Naive thymus-derived CD4-positive, alpha-beta T cell (primary cell): Measurements from ENCODE around the gene CFAP210. TPM values are rescaled to one million over a fixed set of nuclear protein-coding genes. Genes with fewer than 3 reads are reported as not detected.

Experiments used
- ATAC-seq: fragments of 150-1000 bp; cut with Tn5 transposase; 2 replicates; pipeline ENCODE4 v1.10.0; 2021; ENCODE audit warnings: mild to moderate bottlenecking, moderate library complexity
- CTCF ChIA-PET: fragments of 350-600 bp; sonication (Branson Sonifier 250); formaldehyde crosslinking; loops from one replicate; lab custom pipeline; 2021; ENCODE audit warnings: antibody characterized with exemption; lab: Charles Lee
- POLR2A ChIA-PET: fragments of 350-600 bp; sonication (Branson Sonifier 250); formaldehyde crosslinking; loops from one replicate; lab custom pipeline; 2021; ENCODE audit warnings: antibody characterized with exemption, inconsistent platforms; lab: Charles Lee
- DNase-seq, 9 donors: peaks; one replicate each; pipeline versions ENCODE4 v3.0.0 to v3.0.0-alpha.2; 2020 to 2022; ENCODE audit warnings: mixed read lengths in 1 of 9
- H3K27ac ChIP-seq: one replicate; pipeline ENCODE4 v1.7.0; 2013; ENCODE audit warnings: mild to moderate bottlenecking, low read depth, low read length, moderate library complexity
- H3K27me3 ChIP-seq, 2 donors: one replicate each; pipeline ENCODE4 v1.7.0; 2013; ENCODE audit warnings: low read length in 2 of 2, mild to moderate bottlenecking in 2 of 2, moderate library complexity in 2 of 2; ENCODE audit not compliant: control insufficient read depth in 2 of 2, insufficient read depth in 2 of 2
- H3K36me3 ChIP-seq, 3 experiments: 1 replicate in 2 of 3; 2 replicates in 1 of 3; pipeline ENCODE4 v1.7.0; 2013; ENCODE audit warnings: low read length in 3 of 3, mild to moderate bottlenecking in 3 of 3, moderate library complexity in 1 of 3; ENCODE audit not compliant: insufficient read depth in 3 of 3, control insufficient read depth in 2 of 3
- H3K4me1 ChIP-seq, 2 donors: one replicate each; pipeline ENCODE4 v1.7.0; 2013; ENCODE audit warnings: low read length in 2 of 2, mild to moderate bottlenecking in 2 of 2, moderate library complexity in 1 of 2; ENCODE audit not compliant: control insufficient read depth in 2 of 2, insufficient read depth in 2 of 2
- H3K4me3 ChIP-seq: 2 replicates; pipeline ENCODE4 v1.7.0; 2013; ENCODE audit warnings: mild to moderate bottlenecking, low read length
- H3K9me3 ChIP-seq, 3 experiments: 1 replicate in 2 of 3; 2 replicates in 1 of 3; pipeline ENCODE4 v1.7.0; 2013; ENCODE audit warnings: low read length in 3 of 3; ENCODE audit not compliant: control insufficient read depth in 2 of 3
- H3K27ac Mint-ChIP-seq, 9 donors: one replicate each; pipeline ENCODE4 v1.8.0; 2020 to 2022; ENCODE audit warnings: mixed read lengths in 9 of 9, mild to moderate bottlenecking in 8 of 9, moderate library complexity in 5 of 9, inconsistent platforms in 2 of 9
- H3K27me3 Mint-ChIP-seq, 5 donors: one replicate each; pipeline ENCODE4 v1.8.0; 2021 to 2022; ENCODE audit warnings: mixed read lengths in 5 of 5, mild to moderate bottlenecking in 1 of 5
- H3K36me3 Mint-ChIP-seq, 5 donors: one replicate each; pipeline ENCODE4 v1.8.0; 2020 to 2022; ENCODE audit warnings: mixed read lengths in 5 of 5, mild to moderate bottlenecking in 3 of 5, inconsistent platforms in 1 of 5
- H3K4me1 Mint-ChIP-seq, 7 donors: one replicate each; pipeline ENCODE4 v1.8.0; 2020 to 2022; ENCODE audit warnings: mixed read lengths in 7 of 7, mild to moderate bottlenecking in 3 of 7, inconsistent platforms in 1 of 7
- H3K4me3 Mint-ChIP-seq, 10 donors: one replicate each; pipeline ENCODE4 v1.8.0; 2020 to 2022; ENCODE audit warnings: mild to moderate bottlenecking in 10 of 10, mixed read lengths in 10 of 10, moderate library complexity in 6 of 10, inconsistent platforms in 2 of 10
- H3K9me3 Mint-ChIP-seq, 11 donors: one replicate each; pipeline ENCODE4 v1.8.0; 2020 to 2022; ENCODE audit warnings: mixed read lengths in 11 of 11, mild to moderate bottlenecking in 4 of 11, inconsistent platforms in 1 of 11, moderate library complexity in 1 of 11
- intact Hi-C, 2 donors: fragments of 100-400 bp; cut with micrococcal nuclease; formaldehyde crosslinking; loops; one replicate each; pipeline ENCODE4 v1.15.1; 2023
- polyA plus RNA-seq, 2 donors: library from polyadenylated mRNA; unstranded; fragments of 300-500 nt; fragmentation: Illumina TruSeq; gene quantifications; one replicate each; pipeline ENCODE4 v1.2.3, GENCODE V29; 2021
- total RNA-seq, 6 experiments: library from RNA in 5 of 6; stranded (reverse) in 5 of 6; gene quantifications; 1 replicate in 5 of 6; 2 replicates in 1 of 6; pipeline ENCODE4 v1.2.3 and lab custom pipeline; 2021 to 2026

Gene CFAP210
- total and polyA plus RNA-seq, 7 experiments from 2014 or later, result 1.0 to 3.6 TPM; not detected in 5

DNA sequence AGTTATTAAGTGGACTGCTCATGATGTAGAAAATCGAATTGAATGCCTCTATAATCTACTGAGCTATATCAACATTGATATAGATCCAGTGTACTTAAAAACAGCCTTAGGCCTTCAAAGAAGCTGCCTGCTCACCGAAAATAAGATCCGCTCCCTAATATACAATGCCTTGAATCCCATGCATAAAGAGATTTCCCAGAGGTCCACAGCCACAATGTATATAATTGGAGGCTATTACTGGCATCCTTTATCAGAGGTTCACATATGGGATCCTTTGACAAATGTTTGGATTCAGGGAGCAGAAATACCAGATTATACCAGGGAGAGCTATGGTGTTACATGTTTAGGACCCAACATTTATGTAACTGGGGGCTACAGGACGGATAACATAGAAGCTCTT lies 41.4 kb upstream of the CFAP210 start:
- Histone ChIP-seq H3K36me3 (no peaks in the 10 kb centered on the region), H3K4me3 (no peak overlapping the region), H3K4me1 (peaks cover 7 to 8% of the 10 kb centered on the region in 2 donors), H3K9me3 (no peaks in the 10 kb centered on the region), H3K27ac (no peak overlapping the region), H3K27me3 (peaks cover 0 to 22% of the 10 kb centered on the region in 2 donors)
- Mint-ChIP-seq H3K9me3 (peaks cover 0 to 6% (median 0%) of the 10 kb centered on the region in 11 donors), H3K4me3 (peak overlapping the region in 7 of 10 donors; percentile 26 to 96 (median 49)), H3K27ac (no peak overlapping the region), H3K27me3 (peaks cover 31 to 49% (median 45%) of the 10 kb centered on the region in 5 donors), H3K36me3 (peaks cover 0 to 12% (median 3%) of the 10 kb centered on the region in 5 donors), H3K4me1 (peaks cover 13 to 28% (median 18%) of the 10 kb centered on the region in 7 donors)
- ChIA-PET POLR2A (no interaction called here), CTCF (no interaction called here)
- intact Hi-C loops, result no loop called here
- ATAC-seq (no peak), DNase-seq (no peak)

DNA sequence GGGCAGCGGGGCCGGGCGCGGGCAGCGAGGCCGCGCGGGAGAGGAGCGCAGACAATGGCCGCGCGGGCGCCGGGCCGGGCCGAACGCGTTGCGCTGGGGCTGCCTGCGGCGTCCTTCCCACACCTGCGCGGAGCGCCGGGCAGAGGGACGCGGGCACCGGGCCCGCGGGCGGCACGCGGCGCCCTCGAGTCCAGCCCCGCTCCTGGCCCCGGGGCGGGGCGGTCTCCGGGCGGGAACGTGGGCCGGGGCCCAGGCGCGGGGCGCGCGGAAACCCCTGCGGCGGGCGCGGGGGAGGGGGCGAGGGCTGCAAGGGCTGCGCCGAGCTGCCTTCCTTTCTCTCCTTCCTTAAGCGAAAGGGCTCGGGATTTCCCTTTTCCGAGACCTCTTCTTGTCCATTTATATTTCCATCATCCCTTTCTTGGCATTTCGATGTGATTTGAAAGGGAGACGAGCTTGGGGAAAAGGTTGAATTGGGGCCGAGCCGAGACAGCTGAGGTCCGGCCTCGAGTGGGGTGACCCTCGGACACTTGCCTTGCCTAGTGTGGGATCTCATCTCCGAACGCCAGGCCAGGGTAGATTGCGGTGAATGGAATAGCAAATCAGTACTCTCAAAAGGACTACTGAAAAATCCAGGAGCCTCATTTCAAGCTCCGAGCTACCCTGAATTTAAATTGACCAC lies 40.1 kb upstream of the CFAP210 start:
- Mint-ChIP-seq H3K9me3 (peaks cover 0 to 3% (median 0%) of the 10 kb centered on the region in 11 donors), H3K36me3 (peaks cover 0 to 6% (median 2%) of the 10 kb centered on the region in 5 donors), H3K4me3 (peak overlapping the region; percentile 65 to 96 (median 73)), H3K4me1 (peaks cover 12 to 27% (median 18%) of the 10 kb centered on the region in 7 donors), H3K27me3 (peaks cover 30 to 49% (median 45%) of the 10 kb centered on the region in 5 donors), H3K27ac (no peak overlapping the region)
- no peaks in the 10 kb centered on the region for H3K9me3 ChIP-seq
- POLR2A ChIA-PET, result no interaction called here
- peaks cover 0 to 22% of the 10 kb centered on the region in 2 donors for H3K27me3 ChIP-seq
- ATAC-seq, result peak; percentile 45
- H3K27ac ChIP-seq, result no peak overlapping the region
- CTCF ChIA-PET, result no interaction called here
- H3K4me3 ChIP-seq, result peak overlapping the region; percentile 43
- peaks cover 7 to 8% of the 10 kb centered on the region in 2 donors for H3K4me1 ChIP-seq
- intact Hi-C loops, result no loop called here
- peak in 5 of 9 donors; percentile 0 to 57 (median 8) for DNase-seq
- H3K36me3 ChIP-seq, result no peaks in the 10 kb centered on the region

GRCh38 chr2:169732583-169733358 lies 38.6 kb upstream of the CFAP210 start:
- Mint-ChIP-seq H3K4me1 (peaks cover 9 to 23% (median 18%) of the 10 kb centered on the region in 7 donors), H3K27me3 (peaks cover 26 to 51% (median 45%) of the 10 kb centered on the region in 5 donors), H3K4me3 (peak overlapping the region; percentile 86 to 96 (median 91)), H3K36me3 (peaks cover 0 to 5% (median 0%) of the 10 kb centered on the region in 5 donors), H3K9me3 (no peaks in the 10 kb centered on the region), H3K27ac (peak overlapping the region in 1 of 9 donors; percentile 66)
- peak; percentile 29 for ATAC-seq
- H3K4me3 ChIP-seq, result no peak overlapping the region
- ChIA-PET CTCF (no interaction called here), POLR2A (no interaction called here)
- H3K27me3 ChIP-seq, result peaks cover 0 to 22% of the 10 kb centered on the region in 2 donors
- H3K36me3 ChIP-seq, result no peaks in the 10 kb centered on the region
- H3K27ac ChIP-seq, result no peak overlapping the region
- no peaks in the 10 kb centered on the region for H3K9me3 ChIP-seq
- peaks cover 7 to 8% of the 10 kb centered on the region in 2 donors for H3K4me1 ChIP-seq
- intact Hi-C loops, result loop anchor here in 1 of 2 donors (2.0 kb wide), 1 partner anchor 38 kb away; the partner anchor contains the start of genes CFAP210 and PHOSPHO2
- DNase-seq, result peak in 1 of 9 donors; percentile 1

DNA sequence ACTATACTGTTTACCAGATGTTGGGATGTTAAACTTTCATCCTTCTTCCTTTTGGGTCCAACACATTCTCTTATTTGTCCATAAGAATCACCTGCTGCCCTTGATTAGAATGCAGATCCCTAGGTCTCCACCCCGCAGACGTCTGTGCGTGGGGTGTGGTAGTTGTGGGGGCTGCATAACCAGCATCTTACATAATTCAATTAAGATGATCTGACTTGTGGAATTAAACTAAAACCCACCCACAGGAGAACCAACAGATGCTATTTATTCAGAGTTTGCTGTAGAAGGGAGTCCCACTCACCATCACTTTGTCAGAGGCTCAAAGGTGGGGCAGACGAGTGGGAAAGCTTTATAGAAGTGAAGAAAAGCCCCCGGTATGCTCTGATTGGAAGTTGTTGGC lies 37.9 kb upstream of the CFAP210 start:
- intact Hi-C loops, result loop anchor here in 1 of 2 donors (2.0 kb wide), 1 partner anchor 37 kb away; the partner anchor contains the start of genes CFAP210 and PHOSPHO2
- Histone ChIP-seq H3K27me3 (peaks cover 0 to 22% of the 10 kb centered on the region in 2 donors), H3K4me3 (no peak overlapping the region), H3K4me1 (peaks cover 7 to 8% of the 10 kb centered on the region in 2 donors), H3K9me3 (no peaks in the 10 kb centered on the region), H3K36me3 (no peaks in the 10 kb centered on the region), H3K27ac (no peak overlapping the region)
- ATAC-seq (no peak), DNase-seq (no peak)
- peaks cover 23 to 51% (median 43%) of the 10 kb centered on the region in 5 donors for H3K27me3 Mint-ChIP-seq
- ChIA-PET POLR2A (no interaction called here), CTCF (no interaction called here)
- H3K27ac Mint-ChIP-seq, result no peak overlapping the region
- peaks cover 9 to 23% (median 18%) of the 10 kb centered on the region in 7 donors for H3K4me1 Mint-ChIP-seq
- no peaks in the 10 kb centered on the region for H3K9me3 Mint-ChIP-seq
- peak overlapping the region in 5 of 10 donors; percentile 7 to 44 (median 16) for H3K4me3 Mint-ChIP-seq
- peaks cover 0 to 5% (median 0%) of the 10 kb centered on the region in 5 donors for H3K36me3 Mint-ChIP-seq

GRCh38 chr2:169729274-169729605 lies 35.0 kb upstream of the CFAP210 start:
- H3K27me3 Mint-ChIP-seq, result peaks cover 12 to 30% (median 18%) of the 10 kb centered on the region in 5 donors
- H3K4me1 Mint-ChIP-seq, result peaks cover 5 to 18% (median 14%) of the 10 kb centered on the region in 7 donors
- no peaks in the 10 kb centered on the region for H3K36me3 ChIP-seq
- H3K4me3 ChIP-seq, result no peak overlapping the region
- H3K27ac Mint-ChIP-seq, result no peak overlapping the region
- ChIA-PET CTCF (no interaction called here), POLR2A (no interaction called here)
- H3K27ac ChIP-seq, result no peak overlapping the region
- no peaks in the 10 kb centered on the region for H3K9me3 ChIP-seq
- H3K27me3 ChIP-seq, result no peaks in the 10 kb centered on the region
- DNase-seq (no peak), ATAC-seq (no peak)
- H3K9me3 Mint-ChIP-seq, result no peaks in the 10 kb centered on the region
- H3K36me3 Mint-ChIP-seq, result peaks cover 0 to 3% (median 0%) of the 10 kb centered on the region in 5 donors
- no peak overlapping the region for H3K4me3 Mint-ChIP-seq
- intact Hi-C loops, result no loop called here
- peaks cover 4 to 5% of the 10 kb centered on the region in 2 donors for H3K4me1 ChIP-seq

GRCh38 chr2:169727065-169727464 lies 32.9 kb upstream of the CFAP210 start:
- ATAC-seq, result no peak
- no peak overlapping the region for H3K27ac Mint-ChIP-seq
- H3K27me3 ChIP-seq, result no peaks in the 10 kb centered on the region
- H3K36me3 ChIP-seq, result no peaks in the 10 kb centered on the region
- intact Hi-C loops, result no loop called here
- H3K4me1 ChIP-seq, result no peaks in the 10 kb centered on the region
- no peak overlapping the region for H3K27ac ChIP-seq
- H3K4me1 Mint-ChIP-seq, result peaks cover 0 to 4% (median under 1%) of the 10 kb centered on the region in 7 donors
- H3K9me3 ChIP-seq, result no peaks in the 10 kb centered on the region
- no peak overlapping the region for H3K4me3 ChIP-seq
- DNase-seq, result no peak
- no peak overlapping the region for H3K4me3 Mint-ChIP-seq
- ChIA-PET CTCF (no interaction called here), POLR2A (interaction anchor here (0.6 kb wide), 1 partner anchor 51 kb away, joined by 5 read pairs; no protein-coding TSS in a partner anchor)
- peaks cover 0 to 6% (median 4%) of the 10 kb centered on the region in 5 donors for H3K36me3 Mint-ChIP-seq
- H3K27me3 Mint-ChIP-seq, result peaks cover 2 to 19% (median 6%) of the 10 kb centered on the region in 5 donors
- no peaks in the 10 kb centered on the region for H3K9me3 Mint-ChIP-seq
